Measurements from ENCODE around the gene MED10. TPM values are rescaled to one million over a fixed set of nuclear protein-coding genes. Genes with fewer than 3 reads are reported as not detected.

The MED10 gene
- total and polyA plus RNA-seq, 2 of the 4 experiments (the other 2 are of a cell fraction) = 9.1 to 60.0 TPM

DNA sequence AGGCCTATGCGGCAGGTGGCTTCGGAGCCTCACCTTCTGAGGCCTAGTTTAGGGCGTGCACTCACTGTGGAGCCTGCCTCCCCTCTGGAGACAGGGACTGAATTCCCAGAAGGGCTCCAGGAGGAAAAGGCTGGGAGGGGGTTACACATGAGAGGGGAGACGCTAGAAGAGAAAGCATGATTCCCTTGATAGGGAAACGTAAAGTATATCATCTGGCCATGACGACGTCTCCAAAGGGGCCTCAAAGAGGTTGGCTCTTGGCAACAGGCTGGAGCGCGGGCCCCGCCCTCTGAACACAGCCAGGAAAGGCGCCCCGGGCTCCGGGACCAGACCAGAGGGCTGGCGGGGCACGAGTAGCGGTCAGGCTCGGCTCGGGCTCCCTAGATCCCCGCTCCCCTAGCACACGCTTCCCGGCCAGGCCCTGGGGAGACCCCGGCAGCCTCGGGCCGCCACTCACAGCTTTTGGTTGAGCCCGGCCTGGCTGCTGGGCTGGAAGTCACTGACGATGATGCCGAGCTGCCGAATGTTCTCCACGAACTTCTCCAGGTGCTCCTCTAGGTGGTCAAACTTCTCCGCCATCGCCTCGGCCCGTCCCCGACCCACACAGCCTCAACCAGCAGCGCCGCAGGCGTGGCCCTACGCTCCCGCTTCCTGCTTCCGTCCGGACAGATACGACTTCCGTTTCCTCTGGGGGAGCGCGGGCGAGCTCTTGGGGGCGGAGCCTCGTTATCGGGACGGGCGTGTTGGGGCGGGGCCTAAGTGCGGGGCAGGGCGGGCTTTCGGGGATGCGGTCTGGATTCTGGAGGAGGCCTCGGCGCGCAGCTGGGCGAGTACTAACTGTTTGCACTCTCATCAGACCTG lies at the start of gene MED10 (continued):
- TF ChIP-seq, protein P1, sequence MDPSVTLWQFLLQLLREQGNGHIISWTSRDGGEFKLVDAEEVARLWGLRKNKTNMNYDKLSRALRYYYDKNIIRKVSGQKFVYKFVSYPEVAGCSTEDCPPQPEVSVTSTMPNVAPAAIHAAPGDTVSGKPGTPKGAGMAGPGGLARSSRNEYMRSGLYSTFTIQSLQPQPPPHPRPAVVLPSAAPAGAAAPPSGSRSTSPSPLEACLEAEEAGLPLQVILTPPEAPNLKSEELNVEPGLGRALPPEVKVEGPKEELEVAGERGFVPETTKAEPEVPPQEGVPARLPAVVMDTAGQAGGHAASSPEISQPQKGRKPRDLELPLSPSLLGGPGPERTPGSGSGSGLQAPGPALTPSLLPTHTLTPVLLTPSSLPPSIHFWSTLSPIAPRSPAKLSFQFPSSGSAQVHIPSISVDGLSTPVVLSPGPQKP (IDR thresholded peaks at IDR 0.05; ENCODE audit: borderline replicate concordance, low read depth, low read length) = no peak
- no peak for TF ChIP-seq CHD1 (IDR thresholded peaks at IDR 0.05; ENCODE audit: low read depth, low read length)
- TF ChIP-seq CEBPB (IDR thresholded peaks at IDR 0.05; ENCODE audit: low read depth, low read length) = no peak
- no peak for TF ChIP-seq SMC3 (IDR thresholded peaks at IDR 0.05; ENCODE audit: low read depth, low read length)

DNA sequence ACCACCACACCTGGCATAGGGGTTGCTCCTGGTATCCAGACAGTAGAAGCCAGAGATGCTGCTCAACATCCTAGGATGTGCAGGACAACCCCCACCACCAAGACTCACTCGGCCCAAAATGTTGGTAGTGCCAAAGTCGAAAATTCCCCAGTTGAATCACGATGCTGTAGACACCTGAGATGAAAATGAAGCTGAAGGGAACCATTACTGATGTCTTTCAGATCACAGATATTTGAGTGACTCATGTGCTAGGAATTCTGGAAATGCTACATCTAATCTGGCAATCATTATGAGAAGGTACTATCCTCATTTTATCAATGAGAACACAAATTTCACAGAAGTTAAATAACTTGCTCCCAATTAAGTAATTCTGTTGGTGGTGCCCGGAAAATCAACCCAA lies 49.3 kb upstream of the MED10 start:
- Histone ChIP-seq H2BK20ac (ENCODE audit: low read depth, low read length) (no peak overlapping the region), H3K27me3 (ENCODE audit: control insufficient read depth, insufficient read depth, low read length) (no peaks in the 10 kb centered on the region), H3K4me3 (ENCODE audit: insufficient read depth, low read depth, low read length) (no peak overlapping the region), H3K9me1 (ENCODE audit: insufficient read depth, low read length) (no peaks in the 10 kb centered on the region), H4K20me1 (ENCODE audit: insufficient read depth, low read length) (no peaks in the 10 kb centered on the region), H4K8ac (ENCODE audit: low read depth in 2 of 2, low read length in 2 of 2) (no peak overlapping the region), H2AK5ac (ENCODE audit: low read depth, low read length) (no peak overlapping the region), H2BK120ac (ENCODE audit: low read depth, low read length) (no peak overlapping the region), H3K23ac (ENCODE audit: low read depth, low read length) (no peak overlapping the region), H3K9me3 (ENCODE audit: control insufficient read depth, insufficient read depth, low read length) (no peaks in the 10 kb centered on the region), H3K4me2 (ENCODE audit: low read depth, low read length) (no peak overlapping the region), H3K14ac (replicated peaks; ENCODE audit: low read depth, low read length) (no peak overlapping the region), H2AFZ (replicated peaks; ENCODE audit: low read length, poor library complexity) (no peak overlapping the region), H2BK5ac (ENCODE audit: low read depth, low read length, poor library complexity, severe bottlenecking) (no peak overlapping the region), H4K91ac (ENCODE audit: insufficient read depth, low read depth, low read length) (no peak overlapping the region), H2AK9ac (replicated peaks; ENCODE audit: low read depth, low read length, poor library complexity) (no peak overlapping the region), H3K9ac (ENCODE audit: low read depth, low read length) (no peak overlapping the region), H3K4me1 (ENCODE audit: control insufficient read depth, insufficient read depth, low read length) (no peaks in the 10 kb centered on the region), H3K56ac (ENCODE audit: extremely low read depth, insufficient read depth, low read length) (no peak overlapping the region), H3K36me3 (ENCODE audit: control insufficient read depth, insufficient read depth, low read length) (no peaks in the 10 kb centered on the region), H4K5ac (ENCODE audit: low read depth, low read length) (no peak overlapping the region), H3K27ac (ENCODE audit: insufficient read depth, low read length) (no peak overlapping the region), H3K18ac (ENCODE audit: low read depth, low read length) (no peak overlapping the region), H3K4ac (ENCODE audit: low read depth, low read length) (no peak overlapping the region), H3K79me1 (ENCODE audit: low read depth in 1 of 2, low read length in 2 of 2) (no peaks in the 10 kb centered on the region), H2BK15ac (ENCODE audit: low read depth, low read length) (no peak overlapping the region)
- TF ChIP-seq MAZ (IDR thresholded peaks at IDR 0.05; ENCODE audit: borderline replicate concordance, low read depth, low read length) (no peak), CHD1 (IDR thresholded peaks at IDR 0.05; ENCODE audit: low read depth, low read length) (no peak)
- no TSS peak for BruUV-seq (replicated peaks)
- no CpG with 5 or more reads among the region's 4 CpGs for WGBS, 2 experiments (ENCODE audit: extremely low coverage in 2 of 2, insufficient read length in 1 of 2)
- in situ Hi-C loops (cut with MboI; ENCODE audit: low sequenced_read_pairs) (no loop called here), dilution Hi-C loops (cut with HindIII; ENCODE audit: low sequenced_read_pairs, unreplicated experiment) (no loop called here), intact Hi-C loops (cut with micrococcal nuclease) (no loop called here)
- POLR2A ChIA-PET (ENCODE audit: unreplicated experiment) = no interaction called here
- CTCF ChIA-PET = no interaction called here
- ATAC-seq (ENCODE audit: low read depth) (no peak), DNase-seq (no peak)

Measured in IMR-90 (cell line).